HG03378 (cell line): ENCODE measurements around the gene DPEP2.

Experiments used
- ATAC-seq: cut with Tn5 transposase; IDR thresholded peaks from one replicate; pipeline ENCODE4 v1.9.1; 2021; ENCODE audit warnings: mild to moderate bottlenecking, moderate library complexity; ENCODE audit not compliant: unreplicated experiment

DPEP2 gene

GRCh38 chr16:67959536-67960329 lies 39.6 kb downstream of the DPEP2 start:
- no peak for ATAC-seq

- ATAC-seq: no peak
These were observed 41.7 kb downstream of the DPEP2 start for GRCh38 chr16:67957622-67958021.

- ATAC-seq: no peak
These were observed 44.7 kb downstream of the DPEP2 start for GRCh38 chr16:67954421-67955196.

- no peak for ATAC-seq
These were observed 45.5 kb downstream of the DPEP2 start for GRCh38 chr16:67953641-67954375.

- no peak for ATAC-seq
These were observed 47.8 kb downstream of the DPEP2 start for GRCh38 chr16:67951485-67951884.

- ATAC-seq: no peak
These were observed 48.9 kb downstream of the DPEP2 start for GRCh38 chr16:67950335-67950843.

- no peak for ATAC-seq
These were observed 49.6 kb downstream of the DPEP2 start for GRCh38 chr16:67949645-67950044.

GRCh38 chr16:67948015-67948414 lies 51.3 kb downstream of the DPEP2 start:
- no peak for ATAC-seq

GRCh38 chr16:67946966-67947558 lies 52.2 kb downstream of the DPEP2 start:
- ATAC-seq: no peak

GRCh38 chr16:67946128-67946569 lies 53.1 kb downstream of the DPEP2 start:
- no peak for ATAC-seq

- ATAC-seq: no peak
These were observed 53.8 kb downstream of the DPEP2 start for GRCh38 chr16:67945392-67945933.

- no peak for ATAC-seq
These were observed 54.4 kb downstream of the DPEP2 start for GRCh38 chr16:67944690-67945391.

- no peak for ATAC-seq
These were observed 55.4 kb downstream of the DPEP2 start, which contains the start of gene LCAT for GRCh38 chr16:67943619-67944504. Gene LCAT, minus strand, starts transcription at chr16:67944120. Its CDS starts 19 bp downstream, at chr16:67944101.

- ATAC-seq: no peak
These were observed 56.0 kb downstream of the DPEP2 start for GRCh38 chr16:67943256-67943618.

GRCh38 chr16:67942510-67943255 lies 56.6 kb downstream of the DPEP2 start:
- ATAC-seq: no peak

GRCh38 chr16:67942200-67942509 lies 57.1 kb downstream of the DPEP2 start:
- ATAC-seq: no peak

GRCh38 chr16:67941469-67942199 lies 57.6 kb downstream of the DPEP2 start:
- no peak for ATAC-seq
